Smooth muscle cell (in vitro differentiated cells): ENCODE measurements around the gene OGFR. TPM values are rescaled to one million over a fixed set of nuclear protein-coding genes. Genes with fewer than 3 reads are reported as not detected.

Experiments used
- DNase-seq: peaks from one replicate; lab custom pipeline; 2025; ENCODE audit not compliant: unreplicated experiment; lab: John Stamatoyannopoulos, UW
- H2AFZ ChIP-seq: fragments of 200-600 bp; sonication (generic); 2 replicates; pipeline ENCODE4 v1.6.0; 2016; ENCODE audit warnings: antibody characterized with exemption, low read depth, mild to moderate bottlenecking
- H3F3A ChIP-seq: fragments of 200-600 bp; sonication (generic); 2 replicates; pipeline ENCODE4 v1.6.0; 2017; ENCODE audit warnings: antibody characterized with exemption, low read depth
- H3K27ac ChIP-seq: fragments of 200-600 bp; sonication (generic); 2 replicates; pipeline ENCODE4 v1.5.1; 2016; ENCODE audit warnings: low read depth, mild to moderate bottlenecking
- H3K27me3 ChIP-seq: fragments of 200-600 bp; sonication (generic); 2 replicates; pipeline ENCODE4 v1.6.1; 2016; ENCODE audit warnings: low read depth, mild to moderate bottlenecking
- H3K36me3 ChIP-seq: fragments of 200-600 bp; sonication (generic); 2 replicates; pipeline ENCODE4 v1.5.1; 2016; ENCODE audit warnings: low read depth
- H3K4me1 ChIP-seq: fragments of 200-600 bp; sonication (generic); 2 replicates; pipeline ENCODE4 v1.5.1; 2016; ENCODE audit warnings: low read depth
- H3K4me2 ChIP-seq: fragments of 200-600 bp; sonication (generic); 2 replicates; pipeline ENCODE4 v1.6.0; 2016; ENCODE audit warnings: mild to moderate bottlenecking
- H3K4me3 ChIP-seq: fragments of 200-600 bp; sonication (generic); 2 replicates; pipeline ENCODE4 v1.5.1; 2016; ENCODE audit warnings: mild to moderate bottlenecking
- H3K79me2 ChIP-seq: fragments of 200-600 bp; sonication (generic); 2 replicates; pipeline ENCODE4 v1.6.0; 2016; ENCODE audit warnings: low read depth, mild to moderate bottlenecking
- H3K9ac ChIP-seq: fragments of 200-600 bp; sonication (generic); 2 replicates; pipeline ENCODE4 v1.6.0; 2016; ENCODE audit warnings: low read depth
- H3K9me3 ChIP-seq: fragments of 200-600 bp; sonication (generic); replicated peaks from 2 replicates; pipeline ENCODE4 v1.5.1; 2016; ENCODE audit warnings: low read depth
- H4K20me1 ChIP-seq: fragments of 200-600 bp; sonication (generic); 2 replicates; pipeline ENCODE4 v1.6.0; 2016; ENCODE audit warnings: low read depth
- CTCF ChIP-seq: fragments of 200-600 bp; sonication (generic); IDR thresholded peaks from 2 replicates; pipeline ENCODE4 v1.5.1; 2017; ENCODE audit warnings: borderline replicate concordance, mild to moderate bottlenecking, antibody characterized with exemption; ENCODE audit not compliant: insufficient read depth, poor library complexity, severe bottlenecking
- WGBS: methylation state at CpG from one replicate; pipeline ENCODE4 v1.1.7; 2016; ENCODE audit warnings: low lambda C conversion rate; 5-methylcytosine and 5-hydroxymethylcytosine counted together
- polyA plus RNA-seq: library from polyadenylated mRNA; unstranded; fragments of >200 nt; fragmentation: Nextera tagmentation; extraction: Ambion mirVana; gene quantifications from 2 replicates; pipeline ENCODE4 v1.2.1, GENCODE V29; 2016
- total RNA-seq: library from RNA; depleted of rRNA; stranded (reverse); fragments of >200 nt; gene quantifications from 2 replicates; pipeline ENCODE4 v1.2.3, GENCODE V29; 2014

OGFR gene
- total and polyA plus RNA-seq, 2 experiments from 2014 or later: 24.4 to 53.2 TPM

- no peaks in the 10 kb centered on the region for H3K4me1 ChIP-seq
- no peak overlapping the region for H3K4me2 ChIP-seq
- H3K27ac ChIP-seq: no peak overlapping the region
- H3K9ac ChIP-seq: no peak overlapping the region
- 90% methylated on average over 28 of the region's 29 CpGs for whole genome bisulfite sequencing
- no peaks in the 10 kb centered on the region for H3K79me2 ChIP-seq
- DNase-seq: no peak
- H3K36me3 ChIP-seq: no peaks in the 10 kb centered on the region
- no peaks in the 10 kb centered on the region for H3K27me3 ChIP-seq
- no peaks in the 10 kb centered on the region for H3F3A ChIP-seq
- no peaks in the 10 kb centered on the region for H3K9me3 ChIP-seq
- H4K20me1 ChIP-seq: no peaks in the 10 kb centered on the region
- TF ChIP-seq CTCF: no peak
- H2AFZ ChIP-seq: no peak overlapping the region
- H3K4me3 ChIP-seq: no peak overlapping the region
These were observed 30.6 kb upstream of the OGFR start for GRCh38 chr20:62773845-62774714.

- no peaks in the 10 kb centered on the region for H3K4me1 ChIP-seq
- DNase-seq: no peak
- no peak overlapping the region for H3K4me3 ChIP-seq
- WGBS: 81% methylated on average over 8 of the region's 8 CpGs
- no peaks in the 10 kb centered on the region for H3K9me3 ChIP-seq
- no peak overlapping the region for H3K9ac ChIP-seq
- H4K20me1 ChIP-seq: no peaks in the 10 kb centered on the region
- no peaks in the 10 kb centered on the region for H3K79me2 ChIP-seq
- H3K4me2 ChIP-seq: no peak overlapping the region
- no peak for TF ChIP-seq CTCF
- no peak overlapping the region for H3K27ac ChIP-seq
- H3K27me3 ChIP-seq: no peaks in the 10 kb centered on the region
- H2AFZ ChIP-seq: no peak overlapping the region
- H3K36me3 ChIP-seq: no peaks in the 10 kb centered on the region
- no peaks in the 10 kb centered on the region for H3F3A ChIP-seq
These were observed 29.9 kb upstream of the OGFR start for GRCh38 chr20:62774762-62775161.

GRCh38 chr20:62775206-62775605 lies 29.4 kb upstream of the OGFR start:
- no peak overlapping the region for H3K4me3 ChIP-seq
- no peaks in the 10 kb centered on the region for H4K20me1 ChIP-seq
- no peak for TF ChIP-seq CTCF
- H3K9me3 ChIP-seq: no peaks in the 10 kb centered on the region
- no peaks in the 10 kb centered on the region for H3K79me2 ChIP-seq
- H3K36me3 ChIP-seq: no peaks in the 10 kb centered on the region
- 97% methylated on average over 9 of the region's 9 CpGs for WGBS
- no peak overlapping the region for H2AFZ ChIP-seq
- H3K27ac ChIP-seq: no peak overlapping the region
- no peaks in the 10 kb centered on the region for H3K4me1 ChIP-seq
- DNase-seq: no peak
- no peak overlapping the region for H3K4me2 ChIP-seq
- no peaks in the 10 kb centered on the region for H3K27me3 ChIP-seq
- no peaks in the 10 kb centered on the region for H3F3A ChIP-seq
- no peak overlapping the region for H3K9ac ChIP-seq

GRCh38 chr20:62776035-62776691 lies 28.5 kb upstream of the OGFR start:
- H3K4me2 ChIP-seq: no peak overlapping the region
- H3K27me3 ChIP-seq: no peaks in the 10 kb centered on the region
- no peaks in the 10 kb centered on the region for H3K36me3 ChIP-seq
- no peak overlapping the region for H3K9ac ChIP-seq
- no peak overlapping the region for H2AFZ ChIP-seq
- no peaks in the 10 kb centered on the region for H4K20me1 ChIP-seq
- no peak for DNase-seq
- no peak for TF ChIP-seq CTCF
- no peak overlapping the region for H3K27ac ChIP-seq
- no peak overlapping the region for H3K4me3 ChIP-seq
- WGBS: 94% methylated on average over 24 of the region's 24 CpGs
- no peaks in the 10 kb centered on the region for H3F3A ChIP-seq
- no peaks in the 10 kb centered on the region for H3K4me1 ChIP-seq
- H3K79me2 ChIP-seq: no peaks in the 10 kb centered on the region
- H3K9me3 ChIP-seq: no peaks in the 10 kb centered on the region
